Gastroesophageal sphincter (tissue), 3 donors: ENCODE measurements around the gene UROC1.

Experiments
- CTCF ChIP-seq, 4 experiments: fragments of 200-600 bp in 2 of 4; fragments of 450-650 bp in 2 of 4; sonication (generic) in 1 of 4; IDR thresholded peaks; one replicate each; pipeline ENCODE4 v1.5.1; 2017 to 2019; ENCODE audit warnings: antibody characterized with exemption in 4 of 4, mild to moderate bottlenecking in 2 of 4, moderate library complexity in 2 of 4
- POLR2AphosphoS5 ChIP-seq: sonication (generic); formaldehyde crosslinking; IDR thresholded peaks from one replicate; pipeline ENCODE4 v1.6.1; 2017; ENCODE audit warnings: antibody characterized with exemption

GRCh38 chr3:126558336-126559071 is 40.9 kb upstream of the UROC1 start, which contains the start of gene C3orf22:
- TF ChIP-seq CTCF (IDR thresholded peaks at IDR 0.05) (no peak), POLR2AphosphoS5 (no peak)
